HCT116 (cell line): ENCODE data around the gene BRD9. TPM values are rescaled to one million over a fixed set of nuclear protein-coding genes. Genes with fewer than 3 reads are reported as not detected.

ENCODE experiments used
- ATAC-seq: fragments of 200-7000 bp; cut with Tn5 transposase; 2 replicates; pipeline ENCODE4 v1.9.1; 2020; ENCODE audit warnings: mild to moderate bottlenecking, moderate library complexity
- BruUV-seq: library from RNA; stranded (reverse); fragments of 400-500 nt; replicated peaks from 2 replicates; lab custom pipeline; 2021; lab: Mats Ljungman, UMichigan
- CTCF ChIA-PET: fragments of 300-600 bp; sonication (Branson Sonifier 250); formaldehyde crosslinking; loops from one replicate; lab custom pipeline; 2021; ENCODE audit warnings: antibody characterized with exemption; lab: Charles Lee
- POLR2A ChIA-PET: fragments of 300-600, 350-600 bp; sonication (Branson Sonifier 250); formaldehyde crosslinking; loops from one replicate; lab custom pipeline; 2021; ENCODE audit warnings: antibody characterized with exemption; lab: Charles Lee
- RAD21 ChIA-PET, 2 experiments: fragments of 300-600 bp; sonication (Branson Sonifier 250); formaldehyde crosslinking; loops; one replicate each; lab custom pipeline; 2023; ENCODE audit warnings: low total read pairs in 2 of 2; ENCODE audit not compliant: uncharacterized antibody in 2 of 2, unreplicated experiment in 2 of 2, low non-redundant PET in 1 of 2; lab: Charles Lee
- DNase-seq: peaks from one replicate; pipeline ENCODE4 v3.0.0-alpha.2; 2010; ENCODE audit warnings: low read depth, low spot score
- H2AFZ ChIP-seq: fragments of 200-600 bp; shearing (Covaris generic), sonication (generic); 2 replicates; pipeline ENCODE4 v1.6.1; 2017; ENCODE audit warnings: low read depth, mixed run types, mixed read lengths, antibody characterized with exemption, low read length; ENCODE audit not compliant: poor library complexity, severe bottlenecking
- H3K27ac ChIP-seq: 2 replicates; pipeline ENCODE4 v1.5.1; 2012; ENCODE audit warnings: low read depth, low read length
- H3K27me3 ChIP-seq: fragments of 200-600 bp; sonication (generic); 2 replicates; pipeline ENCODE4 v1.6.1; 2016; ENCODE audit warnings: mixed run types, low read length, mixed read lengths; ENCODE audit not compliant: insufficient read depth
- H3K36me3 ChIP-seq, 2 experiments: fragments of 200-500 bp in 1 of 2; fragments of 200-600 bp in 1 of 2; sonication (Bioruptor generic) in 1 of 2; sonication (generic) in 1 of 2; 2 replicates each; pipeline versions ENCODE4 v1.5.1 to v1.6.1; 2014 to 2016; ENCODE audit warnings: low read length in 2 of 2, inconsistent platforms in 1 of 2, mixed read lengths in 1 of 2, mixed run types in 1 of 2; ENCODE audit not compliant: insufficient read depth in 2 of 2, control insufficient read depth in 1 of 2
- H3K4me1 ChIP-seq, 2 experiments: fragments of 200-600 bp in 1 of 2; sonication (generic) in 1 of 2; 2 replicates each; pipeline versions ENCODE4 v1.5.1 to v1.6.1; 2012 to 2017; ENCODE audit warnings: low read length in 2 of 2, inconsistent platforms in 1 of 2, mild to moderate bottlenecking in 1 of 2, mixed read lengths in 1 of 2, mixed run types in 1 of 2, moderate library complexity in 1 of 2; ENCODE audit not compliant: insufficient read depth in 2 of 2, control insufficient read depth in 1 of 2
- H3K4me2 ChIP-seq: fragments of 200-600 bp; sonication (generic); 2 replicates; pipeline ENCODE4 v1.6.1; 2017; ENCODE audit warnings: mixed run types, low read length, mixed read lengths
- H3K4me3 ChIP-seq, 2 experiments: fragments of 200-600 bp in 1 of 2; sonication (generic) in 1 of 2; replicated peaks in 1 of 2; 2 replicates each; pipeline ENCODE4 v1.5.1; 2011 to 2016; ENCODE audit warnings: low read length in 2 of 2, control low read depth in 1 of 2, low read depth in 1 of 2, mild to moderate bottlenecking in 1 of 2, mixed read lengths in 1 of 2, mixed run types in 1 of 2
- H3K79me2 ChIP-seq: fragments of 200-600 bp; sonication (generic); 2 replicates; pipeline ENCODE4 v1.6.1; 2017; ENCODE audit warnings: mild to moderate bottlenecking, mixed run types, low read length, moderate library complexity, mixed read lengths; ENCODE audit not compliant: insufficient read depth
- H3K9ac ChIP-seq: fragments of 200-600 bp; sonication (generic); 2 replicates; pipeline ENCODE4 v1.6.1; 2016; ENCODE audit warnings: low read length, mixed read lengths
- H3K9me2 ChIP-seq: fragments of 200-600 bp; sonication (generic), shearing (Covaris generic); 2 replicates; pipeline ENCODE4 v1.6.1; 2017; ENCODE audit warnings: mixed run types, mild to moderate bottlenecking, moderate library complexity; ENCODE audit not compliant: insufficient read depth
- H3K9me3 ChIP-seq, 2 experiments: fragments of 200-500 bp in 1 of 2; fragments of 200-600 bp in 1 of 2; sonication (Bioruptor generic) in 1 of 2; sonication (generic) in 1 of 2; 2 replicates each; pipeline ENCODE4 v1.6.1; 2014 to 2017; ENCODE audit warnings: low read length in 2 of 2, mixed read lengths in 2 of 2, inconsistent platforms in 1 of 2, low read depth in 1 of 2, mild to moderate bottlenecking in 1 of 2, mixed run types in 1 of 2, moderate library complexity in 1 of 2; ENCODE audit not compliant: control insufficient read depth in 1 of 2, insufficient read depth in 1 of 2
- H4K20me1 ChIP-seq: fragments of 200-600 bp; sonication (generic), shearing (Covaris generic); 2 replicates; pipeline ENCODE4 v1.6.1; 2017; ENCODE audit warnings: mixed run types, mild to moderate bottlenecking, moderate library complexity; ENCODE audit not compliant: insufficient read depth
- CBX3 ChIP-seq: IDR thresholded peaks from 2 replicates; pipeline ENCODE4 v1.6.1; 2012; ENCODE audit warnings: low read depth
- CTCF ChIP-seq, 3 experiments: fragments of 200-600 bp in 1 of 3; sonication (generic) in 1 of 3; IDR thresholded peaks in 2 of 3; conservative IDR thresholded peaks in 1 of 3; 2 replicates each; pipeline ENCODE4 v1.5.1; 2012 to 2017; ENCODE audit warnings: low read depth in 2 of 3, low read length in 2 of 3, antibody characterized with exemption in 1 of 3, borderline replicate concordance in 1 of 3, control low read depth in 1 of 3, mild to moderate bottlenecking in 1 of 3, mixed read lengths in 1 of 3, mixed run types in 1 of 3, moderate library complexity in 1 of 3; ENCODE audit not compliant: insufficient read depth in 1 of 3
- ELF1 ChIP-seq: IDR thresholded peaks from 2 replicates; pipeline ENCODE4 v1.6.1; 2012; ENCODE audit warnings: low read depth, borderline replicate concordance
- EZH2 ChIP-seq: fragments of 200-600 bp; sonication (generic); IDR thresholded peaks from 2 replicates; pipeline ENCODE4 v1.6.1; 2017; ENCODE audit warnings: antibody characterized with exemption, mixed run types
- JUND ChIP-seq: IDR thresholded peaks from 2 replicates; pipeline ENCODE4 v1.6.1; 2012
- MAX ChIP-seq: IDR thresholded peaks from 2 replicates; pipeline ENCODE4 v1.6.1; 2012
- POLR2A ChIP-seq: IDR thresholded peaks from 2 replicates; pipeline ENCODE4 v1.7.0; 2011; ENCODE audit warnings: borderline replicate concordance; ENCODE audit not compliant: insufficient read depth, insufficient read length; ENCODE audit errors: extremely low read depth
- RAD21 ChIP-seq: IDR thresholded peaks from 2 replicates; pipeline ENCODE4 v1.6.1; 2012; ENCODE audit warnings: low read depth, mild to moderate bottlenecking
- REST ChIP-seq: IDR thresholded peaks from 2 replicates; pipeline ENCODE4 v1.6.1; 2012; ENCODE audit warnings: low read depth
- ZBTB33 ChIP-seq: IDR thresholded peaks from 2 replicates; pipeline ENCODE4 v1.6.1; 2011; ENCODE audit warnings: mild to moderate bottlenecking, low read length, moderate library complexity; ENCODE audit not compliant: insufficient replicate concordance; ENCODE audit errors: extremely low read depth
- ZFX ChIP-seq: fragments of 450-650 bp; IDR thresholded peaks from 2 replicates; pipeline ENCODE4 v1.6.1; 2017
- ZNF274 ChIP-seq: fragments of 200-500 bp; sonication (Bioruptor generic); IDR thresholded peaks from 2 replicates; pipeline ENCODE4 v1.6.1; 2014; ENCODE audit warnings: mild to moderate bottlenecking, low read depth, low read length, inconsistent platforms
- intact Hi-C: fragments of 100-400 bp; cut with micrococcal nuclease; formaldehyde crosslinking; loops from 2 replicates; pipeline ENCODE4 v1.10.0; 2022
- total RNA-seq: library from RNA; stranded (reverse); gene quantifications from one replicate; pipeline ENCODE4 v1.2.1, GENCODE V29; 2021; ENCODE audit not compliant: unreplicated experiment

Gene BRD9
- total RNA-seq, 1 experiment from 2014 or later = 54.6 TPM

GRCh38 chr5:931570-932145, 39.1 kb upstream of the BRD9 start:
- peaks cover 8% of the 10 kb centered on the region; the same call in 1 of the 2 replicates for H3K27me3 ChIP-seq
- RAD21 ChIA-PET = no interaction called here
- TF ChIP-seq ZNF274 (no peak), POLR2A (no peak), RAD21 (no peak), ELF1 (no peak), MAX (no peak), CBX3 (no peak), JUND (no peak), EZH2 (no peak), CTCF (IDR thresholded peaks at IDR 0.05 in 2 of 3, conservative IDR thresholded peaks at IDR 0.05 in 1 of 3; ENCODE audit: borderline replicate concordance in 1 of 3, insufficient read depth in 1 of 3, low read depth in 2 of 3, low read length in 2 of 3) (no peak), ZFX (no peak), ZBTB33 (no peak), REST (no peak)
- no peak overlapping the region for H3K27ac ChIP-seq
- no TSS peak for BruUV-seq
- ATAC-seq = no peak
- no peak overlapping the region for H3K4me3 ChIP-seq
- CTCF ChIA-PET = interaction anchor here (0.6 to 1.7 kb wide), 4 partner anchors 8 to 243 kb away, joined by 3 to 4 read pairs (median 4); no protein-coding TSS in a partner anchor
- no peak overlapping the region for H3K4me2 ChIP-seq
- no peaks in the 10 kb centered on the region for H3K9me3 ChIP-seq
- H2AFZ ChIP-seq = no peak overlapping the region
- no peak for DNase-seq
- no peaks in the 10 kb centered on the region for H3K36me3 ChIP-seq
- intact Hi-C loops = no loop called here
- no peak overlapping the region for H3K9ac ChIP-seq
- no peaks in the 10 kb centered on the region for H3K4me1 ChIP-seq
- no peaks in the 10 kb centered on the region for H4K20me1 ChIP-seq
- POLR2A ChIA-PET = no interaction called here
- H3K9me2 ChIP-seq = no peaks in the 10 kb centered on the region
- no peaks in the 10 kb centered on the region for H3K79me2 ChIP-seq
